ENCODE results near the gene KIR2DL1.
"Not testable (repeated sequence)": the region's sequence is repeated elsewhere in the genome, so short reads cannot be mapped to it uniquely, and the experiment has no call there.

Gene KIR2DL1

GRCh38 chr19:54771018-54771960 lies 1.7 kb downstream of the KIR2DL1 start:
- DNase-seq (ENCODE audit: low read depth in 2 of 3, low spot score in 2 of 3), result not testable (repeated sequence)

GRCh38 chr19:54772666-54773065 lies 3.1 kb downstream of the KIR2DL1 start:
- DNase-seq (ENCODE audit: low read depth in 2 of 3, low spot score in 2 of 3), result not testable (repeated sequence)

- DNase-seq (ENCODE audit: low read depth in 2 of 3, low spot score in 2 of 3), result not testable (repeated sequence)
These were observed 5.7 kb downstream of the KIR2DL1 start for GRCh38 chr19:54775095-54775815.

GRCh38 chr19:54775830-54776229 lies 6.2 kb downstream of the KIR2DL1 start:
- not testable (repeated sequence) for DNase-seq (ENCODE audit: low read depth in 2 of 3, low spot score in 2 of 3)

- DNase-seq (ENCODE audit: low read depth in 2 of 3, low spot score in 2 of 3), result not testable (repeated sequence)
These were observed 8.3 kb downstream of the KIR2DL1 start for GRCh38 chr19:54777851-54778250.

- not testable (repeated sequence) for DNase-seq (ENCODE audit: low read depth in 2 of 3, low spot score in 2 of 3)
These were observed 9.3 kb downstream of the KIR2DL1 start for GRCh38 chr19:54778896-54779295.

- not testable (repeated sequence) for DNase-seq (ENCODE audit: low read depth in 2 of 3, low spot score in 2 of 3)
These were observed 13.3 kb downstream of the KIR2DL1 start for GRCh38 chr19:54782916-54783315.

GRCh38 chr19:54786091-54786723 lies 16.6 kb downstream of the KIR2DL1 start:
- DNase-seq (ENCODE audit: low read depth in 2 of 3, low spot score in 2 of 3), result not testable (repeated sequence)

GRCh38 chr19:54788154-54788553 lies 18.6 kb downstream of the KIR2DL1 start:
- not testable (repeated sequence) for DNase-seq (ENCODE audit: low read depth in 2 of 3, low spot score in 2 of 3)

GRCh38 chr19:54790711-54791110 lies 21.1 kb downstream of the KIR2DL1 start:
- no peak for DNase-seq (ENCODE audit: low read depth in 2 of 3, low spot score in 2 of 3)

GRCh38 chr19:54791476-54791875 lies 21.9 kb downstream of the KIR2DL1 start:
- DNase-seq (ENCODE audit: low read depth in 2 of 3, low spot score in 2 of 3), result no peak

GRCh38 chr19:54792814-54793213 lies 23.2 kb downstream of the KIR2DL1 start:
- no peak for DNase-seq (ENCODE audit: low read depth in 2 of 3, low spot score in 2 of 3)

- no peak for DNase-seq (ENCODE audit: low read depth in 2 of 3, low spot score in 2 of 3)
These were observed 26.2 kb downstream of the KIR2DL1 start for GRCh38 chr19:54795758-54796157.

- DNase-seq (ENCODE audit: low read depth in 2 of 3, low spot score in 2 of 3), result no peak
These were observed 33.8 kb downstream of the KIR2DL1 start, which contains the start of gene KIR2DL4 for GRCh38 chr19:54803410-54803809. TSS of gene KIR2DL4 (plus strand) at chr19:54803610. CDS start at chr19:54803652, 42 bp downstream.

GRCh38 chr19:54804101-54804500 lies 34.5 kb downstream of the KIR2DL1 start:
- DNase-seq (ENCODE audit: low read depth in 2 of 3, low spot score in 2 of 3), result no peak

- no peak for DNase-seq (ENCODE audit: low read depth in 2 of 3, low spot score in 2 of 3)
These were observed 35.0 kb downstream of the KIR2DL1 start for GRCh38 chr19:54804571-54804970.

- no peak for DNase-seq (ENCODE audit: low read depth in 2 of 3, low spot score in 2 of 3)
These were observed 36.3 kb downstream of the KIR2DL1 start for GRCh38 chr19:54805665-54806515.

GRCh38 chr19:54806516-54806838 lies 36.9 kb downstream of the KIR2DL1 start:
- no peak for DNase-seq (ENCODE audit: low read depth in 2 of 3, low spot score in 2 of 3)

- DNase-seq (ENCODE audit: low read depth in 2 of 3, low spot score in 2 of 3), result not testable (repeated sequence)
These were observed 45.0 kb downstream of the KIR2DL1 start for GRCh38 chr19:54814571-54814970.

GRCh38 chr19:54816251-54816650 lies 46.7 kb downstream of the KIR2DL1 start, which contains the start of gene KIR3DL1:
TSS of gene KIR3DL1 (plus strand) at chr19:54816468.
- DNase-seq (ENCODE audit: low read depth in 2 of 3, low spot score in 2 of 3), result not testable (repeated sequence)
